Measurements from ENCODE around the gene AGBL4. TPM values are rescaled to one million over a fixed set of nuclear protein-coding genes. Genes with fewer than 3 reads are reported as not detected.

The AGBL4 gene
- total RNA-seq, 1 donor from 2014 or later: not detected

DNA sequence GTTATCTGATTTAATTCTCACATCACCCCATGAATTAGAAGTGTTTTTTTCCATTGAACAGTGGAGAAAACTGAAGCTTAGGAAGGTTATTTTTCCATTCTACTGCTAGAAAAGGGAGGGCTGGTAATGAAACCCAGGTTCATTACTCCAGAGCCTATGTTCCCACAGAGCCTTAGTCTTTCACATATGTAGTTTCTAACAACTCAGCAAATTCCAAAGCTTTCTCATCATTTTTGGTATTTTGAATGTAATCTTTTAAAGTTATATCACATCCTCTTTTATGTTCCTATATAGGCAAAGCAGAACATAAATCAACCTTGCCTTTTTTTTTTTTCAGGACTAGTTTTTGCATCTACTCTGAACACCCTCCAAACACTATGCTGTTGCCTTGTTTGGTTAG, 1115.1 kb downstream of the AGBL4 start:
- TF ChIP-seq, protein P1, sequence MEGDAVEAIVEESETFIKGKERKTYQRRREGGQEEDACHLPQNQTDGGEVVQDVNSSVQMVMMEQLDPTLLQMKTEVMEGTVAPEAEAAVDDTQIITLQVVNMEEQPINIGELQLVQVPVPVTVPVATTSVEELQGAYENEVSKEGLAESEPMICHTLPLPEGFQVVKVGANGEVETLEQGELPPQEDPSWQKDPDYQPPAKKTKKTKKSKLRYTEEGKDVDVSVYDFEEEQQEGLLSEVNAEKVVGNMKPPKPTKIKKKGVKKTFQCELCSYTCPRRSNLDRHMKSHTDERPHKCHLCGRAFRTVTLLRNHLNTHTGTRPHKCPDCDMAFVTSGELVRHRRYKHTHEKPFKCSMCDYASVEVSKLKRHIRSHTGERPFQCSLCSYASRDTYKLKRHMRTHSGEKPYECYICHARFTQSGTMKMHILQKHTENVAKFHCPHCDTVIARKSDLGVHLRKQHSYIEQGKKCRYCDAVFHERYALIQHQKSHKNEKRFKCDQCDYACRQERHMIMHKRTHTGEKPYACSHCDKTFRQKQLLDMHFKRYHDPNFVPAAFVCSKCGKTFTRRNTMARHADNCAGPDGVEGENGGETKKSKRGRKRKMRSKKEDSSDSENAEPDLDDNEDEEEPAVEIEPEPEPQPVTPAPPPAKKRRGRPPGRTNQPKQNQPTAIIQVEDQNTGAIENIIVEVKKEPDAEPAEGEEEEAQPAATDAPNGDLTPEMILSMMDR (IDR thresholded peaks at IDR 0.05): no peak
- no peak for DNase-seq (ENCODE audit: low spot score in 2 of 2)
- intact Hi-C loops (cut with DNase I): no loop called here

GRCh38 chr1:48906729-48907128, 1117.0 kb downstream of the AGBL4 start:
- Histone ChIP-seq H3K4me1 (no peaks in the 10 kb centered on the region), H3K36me3 (no peaks in the 10 kb centered on the region), H3K9me3 (no peaks in the 10 kb centered on the region), H3K4me3 (no peak overlapping the region), H3K27ac (no peak overlapping the region), H3K27me3 (no peaks in the 10 kb centered on the region)
- TF ChIP-seq, protein P1 (IDR thresholded peaks at IDR 0.05): no peak
- DNase-seq (ENCODE audit: low spot score in 2 of 2): no peak
- intact Hi-C loops (cut with DNase I): no loop called here

More for the DNA sequence above, 1115.1 kb downstream of the AGBL4 start:
- Histone ChIP-seq H3K9me3 (no peaks in the 10 kb centered on the region), H3K4me3 (no peak overlapping the region), H3K36me3 (no peaks in the 10 kb centered on the region), H3K27ac (no peak overlapping the region), H3K4me1 (no peaks in the 10 kb centered on the region), H3K27me3 (no peaks in the 10 kb centered on the region)

- no peak overlapping the region for H3K4me3 ChIP-seq
- DNase-seq (ENCODE audit: low spot score in 2 of 2): no peak
- H3K27me3 ChIP-seq: no peaks in the 10 kb centered on the region
- intact Hi-C loops (cut with DNase I): no loop called here
- H3K4me1 ChIP-seq: no peaks in the 10 kb centered on the region
- no peaks in the 10 kb centered on the region for H3K9me3 ChIP-seq
- no peak overlapping the region for H3K27ac ChIP-seq
- no peaks in the 10 kb centered on the region for H3K36me3 ChIP-seq
- TF ChIP-seq, protein P1 (IDR thresholded peaks at IDR 0.05): no peak
These were observed 1117.6 kb downstream of the AGBL4 start for GRCh38 chr1:48906164-48906563.

- no peaks in the 10 kb centered on the region for H3K9me3 ChIP-seq
- DNase-seq (ENCODE audit: low spot score in 2 of 2): no peak
- H3K27ac ChIP-seq: no peak overlapping the region
- no peaks in the 10 kb centered on the region for H3K27me3 ChIP-seq
- no peaks in the 10 kb centered on the region for H3K4me1 ChIP-seq
- H3K36me3 ChIP-seq: no peaks in the 10 kb centered on the region
- TF ChIP-seq, protein P1 (IDR thresholded peaks at IDR 0.05): no peak
- intact Hi-C loops (cut with DNase I): no loop called here
- no peak overlapping the region for H3K4me3 ChIP-seq
These were observed 1120.5 kb downstream of the AGBL4 start for GRCh38 chr1:48903291-48903690.

DNA sequence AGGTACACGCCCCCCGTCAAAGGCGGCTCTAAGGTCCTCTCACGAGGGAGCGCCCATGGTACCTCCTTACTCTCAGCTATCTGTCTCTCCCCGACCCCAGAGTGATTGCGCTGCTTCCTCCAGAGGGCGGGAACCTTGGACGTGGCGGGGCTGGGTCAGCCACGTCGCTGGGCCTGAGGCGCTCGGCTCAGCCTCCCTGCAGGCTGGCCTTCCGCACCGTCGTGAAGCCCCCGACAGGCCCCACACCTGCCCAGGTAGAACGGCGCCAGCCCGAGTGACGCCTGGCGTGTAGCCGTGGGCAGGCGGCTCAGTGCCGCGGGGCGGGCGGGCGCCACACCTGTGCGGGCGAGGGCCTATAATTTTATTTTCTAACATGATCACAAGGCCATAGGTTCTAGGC, 1124.9 kb downstream of the AGBL4 start:
- no peak overlapping the region for H3K27ac ChIP-seq
- intact Hi-C loops (cut with DNase I): no loop called here
- H3K4me3 ChIP-seq: no peak overlapping the region
- no peaks in the 10 kb centered on the region for H3K9me3 ChIP-seq
- no peak for DNase-seq (ENCODE audit: low spot score in 2 of 2)
- H3K4me1 ChIP-seq: no peaks in the 10 kb centered on the region
- no peaks in the 10 kb centered on the region for H3K27me3 ChIP-seq
- no peaks in the 10 kb centered on the region for H3K36me3 ChIP-seq
- TF ChIP-seq, protein P1 (IDR thresholded peaks at IDR 0.05): no peak

DNA sequence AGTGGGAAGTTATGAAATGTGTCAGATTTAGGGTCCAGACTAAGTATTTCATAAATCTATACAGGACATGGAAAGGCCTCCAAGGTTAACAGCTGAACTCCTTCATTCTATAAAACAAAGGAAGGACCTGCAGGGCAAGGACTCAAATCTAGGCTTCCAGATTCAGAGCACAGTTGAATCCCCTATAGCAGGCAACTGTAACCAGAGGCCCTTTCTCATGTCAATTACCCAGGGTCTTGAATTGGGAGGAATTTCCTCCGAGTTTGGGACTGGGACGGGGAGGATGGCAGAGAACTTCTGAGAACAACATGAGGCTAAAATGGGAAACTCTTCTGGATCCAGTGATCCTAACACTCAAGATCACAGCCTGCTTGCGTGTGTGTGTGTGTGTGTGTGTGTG, 1134.1 kb downstream of the AGBL4 start:
- DNase-seq (ENCODE audit: low spot score in 2 of 2): no peak
- TF ChIP-seq, protein P1 (IDR thresholded peaks at IDR 0.05): no peak
- Histone ChIP-seq H3K27ac (no peak overlapping the region), H3K27me3 (no peaks in the 10 kb centered on the region), H3K9me3 (no peaks in the 10 kb centered on the region), H3K36me3 (no peaks in the 10 kb centered on the region), H3K4me3 (no peak overlapping the region), H3K4me1 (no peaks in the 10 kb centered on the region)
- intact Hi-C loops (cut with DNase I): no loop called here
